Measurements from ENCODE around the gene STAP1.

STAP1 gene

DNA sequence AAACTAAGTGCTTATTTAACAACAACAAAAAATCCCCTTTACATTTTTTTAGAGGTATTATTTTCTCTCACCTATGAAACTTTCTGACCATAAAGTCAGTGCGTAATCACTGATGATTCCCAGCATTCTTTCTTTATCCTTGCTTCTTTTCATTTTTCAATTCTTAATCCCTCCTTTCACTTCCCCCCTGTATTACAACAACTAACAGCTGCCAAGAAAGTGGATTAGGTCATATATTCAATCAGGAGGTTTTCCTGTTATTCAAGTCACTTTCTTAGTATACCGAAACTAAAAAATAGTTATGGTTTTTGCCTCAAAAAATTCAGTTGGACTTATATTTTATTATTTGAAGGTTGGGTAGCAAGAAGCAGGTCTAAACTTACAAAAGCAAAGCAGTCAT lies 2.1 kb upstream of the STAP1 start:
- DNase-seq = no peak

DNA sequence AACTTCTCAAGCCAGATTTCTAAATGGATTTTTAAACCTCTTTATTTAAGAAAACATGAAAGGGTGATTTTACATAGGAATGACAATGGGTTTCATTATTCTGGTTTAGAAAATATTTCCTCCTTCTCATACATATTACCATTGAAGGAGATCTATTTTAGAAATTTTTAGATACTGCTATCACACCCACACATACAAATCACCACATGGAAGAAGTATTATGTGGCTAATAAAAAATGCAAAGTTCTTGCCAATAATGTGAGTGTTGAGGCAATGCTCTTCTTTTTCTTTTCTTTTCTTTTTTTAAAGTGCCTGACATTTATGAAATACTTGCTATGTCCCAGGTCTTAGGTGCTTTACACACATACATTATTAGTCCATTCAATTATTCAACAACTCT lies 6.8 kb downstream of the STAP1 start:
- DNase-seq = no peak

DNA sequence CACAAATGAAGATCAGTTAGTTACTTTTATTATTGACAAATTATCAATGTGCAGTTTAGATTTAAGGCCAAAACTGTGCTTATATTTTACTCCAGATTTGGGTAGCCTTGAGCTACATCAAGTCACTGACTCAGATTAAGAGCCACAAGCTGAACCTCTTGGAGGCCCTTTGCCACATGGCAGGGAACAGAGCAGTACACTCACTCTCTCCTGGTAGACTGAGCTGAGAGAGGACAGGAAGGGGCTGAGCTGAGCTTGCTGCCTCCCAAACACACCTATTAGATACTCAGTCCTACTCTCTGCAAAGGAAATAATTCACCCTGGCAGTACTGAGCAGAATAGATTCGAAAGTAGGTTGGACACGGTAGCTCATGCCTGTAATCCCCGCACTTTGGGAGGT lies 7.8 kb downstream of the STAP1 start:
- DNase-seq = no peak

DNA sequence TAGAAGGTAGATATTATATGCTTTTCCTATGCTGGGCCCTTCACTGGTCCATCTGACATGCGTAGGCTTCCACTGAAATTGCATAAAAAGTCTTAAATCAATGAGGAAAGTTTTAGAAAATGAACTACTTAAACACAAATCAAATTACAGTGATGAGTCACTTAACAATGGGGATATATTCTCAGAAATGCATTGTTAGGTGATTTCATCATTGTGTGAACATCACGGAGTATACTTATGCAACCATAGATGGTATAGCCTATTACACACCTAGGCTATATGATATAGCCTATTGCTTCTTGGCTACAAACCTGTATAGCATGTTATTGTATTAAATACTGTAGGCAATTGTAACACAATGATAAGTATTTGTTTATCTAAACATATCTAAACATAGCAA lies 10.3 kb downstream of the STAP1 start:
- no peak for DNase-seq

DNA sequence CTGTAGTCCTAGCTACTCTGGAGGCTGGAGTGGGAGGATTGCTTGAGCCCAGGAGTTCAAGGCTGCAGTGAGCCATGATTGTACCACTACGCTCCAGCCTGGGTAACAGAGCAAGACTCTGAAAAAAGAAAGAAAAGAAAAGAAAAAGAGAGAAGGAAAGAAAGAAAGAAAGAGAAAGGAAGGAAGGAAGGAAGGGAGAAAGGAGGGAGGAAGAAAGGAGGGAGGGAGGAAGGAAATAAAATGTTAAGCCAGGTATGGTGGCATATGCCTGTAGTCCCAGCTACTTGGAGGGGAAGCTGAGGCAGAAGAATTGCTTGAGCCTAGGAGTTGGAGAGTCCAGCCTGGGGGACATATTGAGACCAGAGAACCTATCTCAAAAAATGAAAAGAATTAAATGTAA lies 12.0 kb downstream of the STAP1 start:
- DNase-seq = no peak

DNA sequence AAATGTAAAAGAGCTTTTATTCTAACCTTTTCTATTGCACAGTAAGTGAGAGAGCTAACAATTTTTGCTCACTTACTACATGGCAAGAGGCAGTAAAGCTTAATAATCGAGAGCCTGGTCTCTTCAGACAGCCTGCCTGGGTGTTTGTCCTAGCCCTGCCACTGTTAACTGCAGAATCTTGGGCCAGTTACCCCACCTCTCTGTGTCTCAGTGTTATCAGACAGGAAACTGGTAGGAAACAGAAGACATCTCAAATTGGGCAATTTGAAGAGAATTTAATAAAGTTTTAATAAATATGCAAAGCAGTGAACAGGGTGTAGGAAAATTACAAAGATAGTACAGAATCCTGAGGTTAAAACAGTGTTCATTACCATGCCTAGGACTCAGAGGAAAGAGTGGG lies 13.4 kb downstream of the STAP1 start:
- DNase-seq = no peak

DNA sequence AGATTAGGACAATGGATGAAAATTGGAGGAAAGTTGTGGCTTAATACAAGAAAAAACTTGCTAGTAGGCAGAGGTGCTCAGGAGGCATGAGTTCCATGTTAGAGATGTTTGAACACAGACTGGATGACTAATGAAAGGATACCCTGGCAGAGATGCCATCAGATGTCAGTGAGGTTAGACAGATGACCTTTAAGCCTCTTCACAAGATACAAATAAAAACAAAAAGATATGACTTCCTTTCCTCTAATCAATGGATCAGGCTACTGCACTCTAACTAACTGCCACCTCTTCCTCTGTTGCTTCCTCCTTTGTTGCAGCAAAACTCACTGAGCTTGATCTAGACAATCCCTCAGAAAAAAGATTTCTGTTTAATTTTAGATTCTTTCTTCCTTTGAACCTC lies 14.7 kb downstream of the STAP1 start:
- DNase-seq = no peak

DNA sequence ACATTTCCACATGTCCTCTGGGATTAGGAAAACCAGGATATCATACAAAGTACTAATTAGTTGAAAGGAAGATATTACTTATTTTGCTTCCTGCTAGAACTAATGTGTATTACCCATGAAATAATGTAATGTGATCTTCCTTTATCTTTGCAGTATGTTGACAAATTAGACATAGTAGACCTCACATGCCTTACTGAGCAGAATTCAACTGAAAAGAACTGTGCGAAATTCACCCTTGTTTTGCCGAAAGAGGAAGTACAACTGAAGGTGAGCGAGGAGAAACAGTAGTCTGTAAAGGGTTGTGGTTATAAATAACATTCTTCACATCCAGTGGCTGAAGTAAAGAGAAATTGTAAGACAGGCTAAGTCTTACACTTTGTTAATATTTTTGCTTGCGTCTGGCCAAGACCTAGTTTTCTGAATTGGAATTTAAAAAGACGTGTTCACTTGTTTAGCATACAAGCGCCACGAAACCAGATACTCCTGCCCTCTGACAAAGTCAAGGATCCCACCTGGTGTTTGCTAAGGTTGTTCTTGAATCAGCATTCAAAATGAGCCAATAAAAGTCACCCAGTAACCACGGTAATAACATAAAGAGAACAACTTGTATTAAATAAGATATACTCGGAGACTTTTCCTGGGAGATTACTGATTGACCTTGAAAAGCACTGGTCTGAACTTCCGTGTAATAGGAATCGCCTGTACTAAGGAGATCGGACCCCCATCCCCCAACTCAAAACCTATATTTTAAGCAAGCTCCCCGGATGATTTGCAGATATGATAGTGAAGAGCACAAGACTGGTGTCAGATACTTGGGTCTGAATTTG lies 16.9 kb downstream of the STAP1 start:
- DNase-seq = no peak

DNA sequence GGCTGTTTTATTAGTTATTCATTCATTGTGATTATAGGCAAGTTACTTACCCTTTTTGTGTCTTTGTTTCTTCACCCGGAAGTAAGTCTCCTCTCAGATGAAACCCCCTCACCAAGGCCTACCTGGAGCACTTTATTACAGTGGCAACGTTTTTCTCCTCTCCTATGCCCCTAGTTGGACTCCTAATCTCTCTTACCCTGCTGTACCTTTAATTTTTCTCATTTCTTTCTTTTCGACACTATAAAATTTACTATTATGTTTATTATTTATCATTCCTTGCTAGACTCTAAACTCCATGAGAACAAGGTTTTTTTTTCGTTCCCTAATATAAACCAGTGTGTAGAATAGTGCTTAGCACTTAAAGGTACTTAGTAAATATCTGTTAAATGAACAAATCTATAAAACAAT lies 17.5 kb downstream of the STAP1 start:
- no peak for DNase-seq

DNA sequence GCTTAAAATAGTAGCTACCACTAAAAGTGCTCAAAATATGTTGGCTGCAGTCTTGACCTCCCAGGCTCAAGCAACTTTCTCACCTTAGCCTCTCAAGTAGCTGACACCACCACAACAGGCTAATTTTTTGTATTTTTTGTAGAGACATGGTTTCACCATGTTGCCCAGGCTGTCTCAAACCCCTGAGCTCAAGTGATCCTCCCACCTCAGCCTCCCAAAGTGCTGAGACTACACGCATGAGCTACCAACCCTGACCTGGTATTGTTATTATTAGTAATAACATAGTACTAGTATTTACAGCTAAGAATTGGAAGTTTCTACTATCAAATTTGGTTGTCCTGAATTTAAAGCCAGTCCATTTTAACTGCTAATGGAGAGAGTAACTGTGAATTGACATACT lies 18.0 kb downstream of the STAP1 start:
- DNase-seq = no peak

DNA sequence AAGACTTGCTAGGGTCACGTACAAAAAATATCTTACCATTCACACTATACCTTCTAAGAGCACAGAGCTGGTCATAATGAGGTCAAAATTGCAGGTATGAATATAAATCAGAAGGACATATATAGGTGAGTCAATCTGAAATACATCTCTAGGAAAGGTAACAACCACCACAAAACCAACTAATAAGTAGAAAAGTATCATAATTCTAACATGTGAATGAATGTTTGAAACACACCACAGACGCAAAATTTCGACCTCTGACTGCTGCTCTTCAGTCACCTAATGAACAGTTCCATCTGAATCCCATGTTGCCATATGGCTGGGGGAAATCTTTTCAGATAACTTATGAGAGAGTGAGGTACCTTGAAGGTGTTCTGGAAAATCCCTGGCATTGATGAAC lies 22.1 kb downstream of the STAP1 start:
- no peak for DNase-seq

DNA sequence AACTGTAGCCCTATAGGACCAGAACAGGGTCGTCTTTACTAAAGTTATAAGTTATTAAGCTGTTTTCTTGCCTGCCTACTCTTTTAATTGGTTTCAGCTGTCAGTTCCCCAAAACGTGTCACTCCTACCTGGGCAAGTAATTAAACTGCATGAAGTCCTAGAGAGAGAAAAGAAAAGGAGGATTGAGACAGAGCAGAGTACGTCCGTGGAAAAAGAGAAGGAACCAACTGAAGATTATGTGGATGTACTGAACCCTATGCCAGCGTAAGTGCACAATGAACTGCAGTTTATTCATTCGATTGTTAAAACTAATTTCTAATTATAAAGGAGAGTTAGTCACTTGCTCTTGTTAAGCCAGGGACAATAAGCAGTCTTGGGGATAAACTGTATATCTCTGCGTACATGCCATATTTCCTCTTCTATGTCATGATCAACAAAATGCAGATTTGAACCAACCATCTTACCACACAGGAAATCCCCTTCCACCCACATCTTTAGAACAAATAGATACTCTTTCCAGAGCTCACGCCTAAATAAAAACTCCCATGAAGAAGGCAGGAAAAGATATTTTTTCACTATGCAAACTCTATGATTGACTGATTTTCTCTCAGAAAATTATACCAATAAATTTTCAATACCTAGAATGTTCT lies 22.8 kb downstream of the STAP1 start:
- DNase-seq = no peak

DNA sequence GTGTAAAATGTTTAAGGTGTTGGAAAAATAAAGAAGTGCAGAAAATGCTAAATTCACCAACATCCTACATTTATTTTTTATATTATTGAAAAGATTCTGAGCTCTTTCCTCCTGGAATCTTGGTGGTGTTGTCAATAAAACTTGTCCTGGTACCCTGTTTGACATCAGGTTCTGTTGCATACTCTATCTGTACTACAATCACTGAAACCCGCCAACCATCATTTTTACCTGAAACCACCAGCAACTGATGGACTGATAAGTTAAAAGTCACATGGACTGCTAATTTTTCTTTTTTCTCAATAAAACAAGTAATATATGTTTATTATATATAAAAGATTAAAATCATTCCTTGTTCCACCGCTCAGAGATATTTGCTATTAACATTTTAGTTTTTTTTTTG lies 23.4 kb downstream of the STAP1 start:
- DNase-seq = no peak

DNA sequence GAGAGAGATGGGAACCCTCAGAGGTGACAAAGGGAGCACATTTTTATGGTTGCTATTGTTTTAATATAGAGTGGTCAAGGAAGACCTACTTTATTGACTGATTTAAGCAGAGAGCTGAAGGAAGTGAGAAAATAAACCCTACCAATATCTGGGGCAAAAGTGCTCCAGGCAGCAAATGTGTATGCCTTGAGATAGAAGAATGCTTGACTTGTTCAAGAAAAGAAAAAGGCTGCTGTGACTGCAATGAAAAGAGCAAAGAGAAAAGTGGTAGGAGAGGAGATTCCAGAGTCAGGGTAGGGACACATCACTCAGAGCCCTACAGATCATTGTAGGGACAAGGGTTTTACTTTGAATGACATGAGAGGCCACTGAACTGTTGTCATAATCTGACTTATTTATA lies 26.0 kb downstream of the STAP1 start:
- DNase-seq = no peak

DNA sequence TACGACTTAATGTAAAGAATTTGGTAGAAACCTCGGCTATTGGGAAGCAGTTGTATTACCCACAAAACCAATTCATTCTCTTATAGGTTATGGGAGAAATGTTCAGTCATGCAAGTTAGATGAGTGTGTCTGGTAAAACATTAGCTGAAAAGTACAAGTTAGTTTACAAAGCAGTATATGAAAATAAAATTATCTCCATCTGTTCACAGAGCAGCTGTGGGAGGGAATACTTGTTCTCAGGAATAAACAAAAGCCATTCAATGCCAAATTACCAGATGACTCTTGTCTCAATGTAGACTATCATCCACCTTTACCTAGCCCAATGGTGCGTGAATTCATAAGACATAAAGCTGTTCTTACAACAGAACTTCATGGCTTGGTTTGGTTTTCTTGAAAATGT lies 28.6 kb downstream of the STAP1 start:
- DNase-seq = no peak

DNA sequence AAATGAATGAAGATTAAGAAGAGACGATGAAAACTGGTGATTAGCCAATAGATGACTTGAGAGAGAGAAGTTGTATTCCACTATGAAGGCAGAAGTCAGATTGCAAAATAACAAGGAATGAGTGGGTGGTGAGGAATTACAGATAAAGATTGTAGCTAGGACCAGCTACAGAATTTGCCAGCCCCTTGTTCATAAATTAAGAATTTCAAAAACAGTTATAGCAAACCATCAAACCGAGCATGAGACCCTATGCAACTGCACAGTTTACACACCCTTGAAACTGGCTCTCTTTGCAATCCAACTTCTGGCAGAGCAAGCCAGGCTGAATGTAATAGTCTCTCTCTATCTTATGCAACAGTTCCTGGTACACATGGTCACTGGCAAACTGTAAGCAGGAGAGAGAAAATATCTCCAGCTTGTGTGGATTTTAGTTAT lies 35.2 kb downstream of the STAP1 start:
- DNase-seq = no peak

DNA sequence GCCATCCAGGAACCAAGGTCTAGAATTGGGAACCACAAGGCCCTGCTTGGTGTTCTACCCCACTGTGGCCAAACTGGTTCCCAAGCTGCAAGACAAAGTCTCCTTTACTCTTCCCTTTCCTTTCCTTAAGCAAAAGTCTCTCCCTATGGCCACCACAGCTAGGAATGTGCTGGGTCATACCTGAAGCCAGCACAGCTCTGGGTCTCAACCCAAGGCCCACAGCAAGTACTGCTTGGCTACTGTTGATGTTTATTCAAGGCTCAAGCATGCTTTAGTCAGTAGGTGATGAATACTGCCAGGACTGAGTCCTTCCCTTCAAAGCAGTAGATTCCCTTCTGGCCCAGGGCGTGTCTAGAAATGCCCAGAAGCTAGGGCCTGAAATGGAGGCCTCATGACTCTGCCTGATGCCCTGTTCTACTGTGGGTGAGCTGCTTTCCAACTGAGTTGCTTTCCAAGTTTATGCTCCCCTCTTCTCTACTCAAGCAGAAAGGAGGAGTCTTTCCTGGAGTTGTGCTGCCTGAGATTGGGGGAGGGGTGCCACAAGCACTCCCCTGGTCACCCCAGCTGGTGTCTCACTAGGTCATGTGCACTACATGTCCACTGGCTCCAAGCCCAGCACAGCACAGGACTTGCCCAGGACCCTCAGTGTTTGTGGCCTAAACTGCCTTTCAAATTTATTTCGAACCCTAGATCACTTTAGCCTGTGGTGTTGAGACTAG lies 44.9 kb downstream of the STAP1 start:
- DNase-seq = no peak

DNA sequence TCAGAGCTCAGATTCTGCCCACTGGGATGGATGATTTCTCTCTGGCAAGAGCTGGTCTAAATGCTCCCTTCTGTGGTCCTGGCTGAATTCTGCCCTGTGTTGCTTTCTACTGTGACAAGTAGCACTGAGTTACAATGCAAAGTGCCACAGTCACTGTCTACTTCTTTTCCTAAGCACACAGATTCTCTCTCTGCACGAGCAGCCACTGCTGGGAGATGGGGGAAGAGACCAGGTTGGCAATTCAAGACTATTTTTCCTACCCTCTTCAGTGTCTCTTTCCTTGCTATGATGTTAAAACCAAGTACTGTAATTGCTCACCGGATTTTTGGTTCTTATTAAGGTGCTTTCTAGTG lies 45.5 kb downstream of the STAP1 start:
- DNase-seq = no peak

DNA sequence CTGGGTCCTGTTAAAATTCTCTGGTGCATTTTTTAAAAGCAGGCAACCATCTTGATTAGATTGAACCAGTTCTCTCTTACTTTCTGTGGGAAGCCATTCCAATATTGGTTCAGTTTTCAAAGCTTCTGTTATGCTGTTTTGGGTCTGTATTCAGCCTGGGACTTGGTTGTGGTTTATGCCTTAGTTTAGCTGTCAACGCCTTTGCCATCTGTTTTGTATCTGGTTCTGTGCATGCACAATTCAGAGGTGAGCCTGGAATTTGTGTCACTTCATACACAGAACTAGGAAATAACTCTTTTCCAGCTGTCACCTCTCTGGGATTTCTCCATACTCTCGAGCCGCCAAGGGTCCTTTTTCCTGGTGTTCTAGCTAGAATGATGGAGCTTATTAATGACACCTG lies 46.2 kb downstream of the STAP1 start:
- no peak for DNase-seq

DNA sequence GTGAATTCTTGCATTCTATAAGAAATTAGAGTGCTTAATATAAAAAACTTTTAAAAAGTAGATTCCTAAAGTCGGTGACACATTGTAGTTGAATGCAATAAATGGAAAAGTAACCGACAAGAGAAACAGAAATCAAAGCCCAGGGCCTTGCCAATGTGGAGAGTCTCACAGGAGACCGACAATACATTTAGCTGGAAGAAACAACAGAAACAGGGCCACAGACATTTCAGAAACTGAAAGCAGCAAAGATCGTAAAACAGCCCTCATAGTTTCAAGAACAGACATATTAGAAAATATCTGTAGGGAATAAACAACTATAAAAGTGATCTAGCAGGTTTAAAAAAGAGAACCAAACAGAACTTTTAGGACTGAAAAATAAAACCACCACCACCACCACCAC lies 49.5 kb downstream of the STAP1 start:
- no peak for DNase-seq

DNA sequence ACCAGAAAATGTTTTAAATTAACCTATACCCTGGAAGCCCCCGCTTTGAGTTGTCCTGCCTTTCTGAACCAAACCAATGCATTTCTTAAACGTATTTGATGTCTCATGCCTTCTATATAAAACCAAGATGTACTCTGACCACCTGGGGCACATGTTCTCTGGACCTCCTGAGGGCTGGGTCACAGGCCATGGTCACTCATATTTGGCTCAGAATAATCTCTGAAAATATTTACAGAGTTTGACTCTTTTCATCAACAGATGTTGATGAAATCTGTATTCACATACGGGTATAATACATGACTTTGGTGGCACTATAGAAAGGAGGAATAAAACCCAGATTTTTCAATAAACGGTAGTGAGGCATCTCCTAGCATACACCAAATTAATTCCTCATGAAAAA lies 55.7 kb downstream of the STAP1 start:
- no peak for DNase-seq

DNA sequence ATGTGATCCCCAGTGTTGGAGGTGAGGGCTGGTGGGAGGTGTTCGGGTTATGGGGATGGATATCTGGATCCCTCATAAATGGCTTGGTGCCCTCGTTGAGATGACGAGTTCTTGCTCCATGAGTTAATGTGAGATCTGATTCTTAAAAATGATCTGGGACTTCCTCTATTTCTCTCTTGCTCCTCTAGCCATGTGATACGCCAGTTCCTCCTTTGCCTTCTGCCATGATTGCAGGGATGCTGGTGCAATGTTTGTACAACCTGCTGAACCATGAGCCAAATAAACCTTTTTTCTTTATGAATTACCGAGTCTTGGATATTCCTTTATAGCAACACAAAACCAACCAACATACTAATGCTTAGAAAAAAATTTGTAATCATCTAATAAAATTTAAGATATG lies 56.6 kb downstream of the STAP1 start:
- no peak for DNase-seq

DNA sequence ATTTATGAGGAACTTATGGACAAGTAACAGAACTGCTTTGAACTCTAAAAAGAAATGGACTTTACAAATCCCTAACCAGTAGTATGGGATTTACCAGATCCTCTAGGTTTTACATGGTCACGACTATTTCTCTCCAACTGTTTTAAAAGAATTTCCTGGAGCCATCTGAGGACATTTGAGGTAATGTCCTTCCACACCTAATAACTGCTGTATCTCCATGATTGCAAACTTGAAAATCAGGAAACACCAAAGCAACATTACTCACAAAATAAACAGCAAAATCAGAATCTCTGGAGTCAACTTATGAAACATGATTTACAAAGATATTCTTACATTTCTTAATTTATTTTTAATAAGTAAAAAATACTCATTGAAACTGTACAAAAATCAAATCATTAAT lies 58.0 kb downstream of the STAP1 start:
- DNase-seq = no peak

DNA sequence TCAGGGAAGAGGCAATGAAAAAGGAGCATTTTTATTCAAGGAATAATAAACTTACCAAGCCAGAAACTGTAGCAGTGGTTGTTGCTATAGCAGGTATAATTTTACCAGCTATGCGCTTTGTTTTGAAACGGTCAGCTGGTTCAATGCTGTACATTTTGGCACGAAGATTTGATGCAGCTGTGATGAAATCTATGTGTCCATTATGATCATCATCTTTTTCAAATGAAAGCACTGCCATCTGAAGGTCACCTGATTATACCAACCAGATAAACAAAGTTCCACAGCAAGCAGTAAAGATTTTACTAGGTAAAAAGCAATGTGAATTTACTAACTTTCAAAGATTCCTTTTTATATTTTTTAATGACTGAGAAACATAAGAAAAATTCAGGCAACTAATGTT lies 66.4 kb downstream of the STAP1 start:
- no peak for DNase-seq

All from cerebellar nuclear complex (tissue), 1 donor.